HG02642 (cell line): Measurements from ENCODE around the gene PRSS33.

Experiments
- ATAC-seq: cut with Tn5 transposase; IDR thresholded peaks from one replicate; pipeline ENCODE4 v1.9.1; 2021; ENCODE audit warnings: mild to moderate bottlenecking; ENCODE audit not compliant: unreplicated experiment, poor library complexity

The PRSS33 gene

GRCh38 chr16:2821487-2822157, 34.3 kb upstream of the PRSS33 start:
- no peak for ATAC-seq

DNA sequence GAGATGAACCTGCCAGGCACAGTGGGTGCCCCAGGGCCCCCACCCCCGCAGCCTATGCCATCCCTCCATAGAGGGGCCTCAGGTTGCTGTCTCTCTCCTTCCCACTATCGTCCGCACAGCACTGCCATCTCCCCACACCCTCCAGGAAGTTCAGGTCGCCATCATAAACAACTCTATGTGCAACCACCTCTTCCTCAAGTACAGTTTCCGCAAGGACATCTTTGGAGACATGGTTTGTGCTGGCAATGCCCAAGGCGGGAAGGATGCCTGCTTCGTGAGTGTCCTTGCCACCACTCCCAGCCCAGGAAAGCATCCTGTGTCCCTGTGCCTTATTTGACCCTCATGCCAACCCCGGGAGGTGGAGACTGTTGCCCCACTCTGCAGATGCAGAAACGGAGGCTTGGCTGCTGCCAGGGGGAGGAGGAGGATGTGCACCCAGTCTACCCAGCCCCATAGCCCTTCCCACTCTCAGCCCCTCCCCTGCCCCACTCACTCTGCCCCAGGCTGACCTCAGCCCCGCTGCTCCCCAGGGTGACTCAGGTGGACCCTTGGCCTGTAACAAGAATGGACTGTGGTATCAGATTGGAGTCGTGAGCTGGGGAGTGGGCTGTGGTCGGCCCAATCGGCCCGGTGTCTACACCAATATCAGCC, 33.6 kb upstream of the PRSS33 start:
- no peak for ATAC-seq

DNA sequence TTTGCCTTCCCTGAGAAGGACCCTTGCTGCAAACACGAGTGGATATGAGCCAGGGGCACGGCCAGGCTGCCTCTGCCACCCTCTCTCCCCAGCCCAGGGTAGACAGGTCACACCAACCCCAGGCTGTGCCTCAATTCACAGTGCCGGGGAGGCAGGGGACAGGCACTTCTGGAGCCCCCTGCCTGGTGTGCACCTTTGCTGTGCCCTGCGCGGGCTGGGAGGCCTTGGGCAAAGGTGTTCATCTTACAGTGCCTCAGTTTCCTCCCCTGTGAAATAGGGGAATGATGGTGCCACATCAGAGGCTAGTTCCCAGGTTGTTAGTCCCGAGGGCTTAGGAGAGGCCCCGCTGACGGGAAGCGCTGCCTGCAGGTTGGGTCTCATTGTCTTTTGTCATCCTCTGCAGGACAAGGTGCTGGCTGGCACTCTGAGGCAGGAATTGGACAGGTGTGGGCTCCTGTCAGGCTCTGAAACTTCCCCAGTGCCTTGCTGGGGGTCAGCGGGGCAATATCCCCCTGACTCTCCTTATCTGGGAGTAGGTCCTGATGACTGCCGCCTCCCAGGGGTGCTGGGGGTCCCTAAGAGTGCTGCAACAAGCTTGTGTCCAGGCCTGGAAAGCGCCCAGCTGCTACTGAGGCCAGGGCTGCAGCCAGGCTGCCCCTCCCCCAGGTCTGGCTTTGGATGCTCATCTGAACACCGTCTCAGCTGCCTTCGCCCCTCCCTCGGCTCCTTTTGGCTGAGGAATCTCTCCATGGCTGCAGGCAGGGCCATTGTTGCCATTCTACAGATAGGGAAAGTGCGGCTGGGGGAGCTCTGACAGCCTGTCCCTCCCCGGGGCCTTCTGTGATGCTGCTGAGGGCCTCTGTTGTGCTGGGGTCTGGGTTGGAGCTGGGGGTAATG, 32.8 kb upstream of the PRSS33 start:
- no peak for ATAC-seq

GRCh38 chr16:2819179-2819938, 32.0 kb upstream of the PRSS33 start:
- no peak for ATAC-seq

GRCh38 chr16:2818272-2818876, 31.0 kb upstream of the PRSS33 start:
- ATAC-seq: no peak

GRCh38 chr16:2817340-2818271, 30.2 kb upstream of the PRSS33 start:
- no peak for ATAC-seq

DNA sequence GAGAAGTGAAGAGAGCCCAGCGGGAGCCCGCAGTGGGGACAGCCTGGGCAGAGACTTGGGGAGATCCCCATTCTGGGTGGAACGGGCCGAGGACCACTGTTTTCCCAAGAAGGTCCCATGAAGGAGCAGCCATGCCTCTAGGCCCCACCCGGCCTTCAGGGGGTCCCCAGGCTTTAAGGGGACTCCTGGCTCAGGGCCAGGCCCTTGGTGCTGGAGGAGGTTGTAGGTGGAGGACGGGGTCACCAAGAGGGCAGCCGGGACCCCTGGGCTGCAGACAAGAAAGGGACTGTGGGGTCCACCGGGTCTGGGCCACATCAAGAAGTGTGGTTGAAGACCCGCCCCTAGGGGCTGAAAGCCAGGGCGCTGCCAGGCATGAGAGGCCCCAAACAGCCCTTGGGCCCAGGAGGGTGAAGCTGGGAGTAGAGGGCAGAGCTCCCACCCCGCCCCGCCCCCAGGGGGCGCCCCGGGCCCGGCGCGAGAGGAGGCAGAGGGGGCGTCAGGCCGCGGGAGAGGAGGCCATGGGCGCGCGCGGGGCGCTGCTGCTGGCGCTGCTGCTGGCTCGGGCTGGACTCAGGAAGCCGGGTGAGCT, 29.5 kb upstream of the PRSS33 start, which contains the start of gene PRSS21:
Gene PRSS21, plus strand, starts transcription at position 487 of the 589 bp plus-strand sequence. Its CDS starts 32 bp downstream, at position 519.
- no peak for ATAC-seq

- no peak for ATAC-seq
Measured at GRCh38 chr16:2815299-2815771, 28.0 kb upstream of the PRSS33 start.

DNA sequence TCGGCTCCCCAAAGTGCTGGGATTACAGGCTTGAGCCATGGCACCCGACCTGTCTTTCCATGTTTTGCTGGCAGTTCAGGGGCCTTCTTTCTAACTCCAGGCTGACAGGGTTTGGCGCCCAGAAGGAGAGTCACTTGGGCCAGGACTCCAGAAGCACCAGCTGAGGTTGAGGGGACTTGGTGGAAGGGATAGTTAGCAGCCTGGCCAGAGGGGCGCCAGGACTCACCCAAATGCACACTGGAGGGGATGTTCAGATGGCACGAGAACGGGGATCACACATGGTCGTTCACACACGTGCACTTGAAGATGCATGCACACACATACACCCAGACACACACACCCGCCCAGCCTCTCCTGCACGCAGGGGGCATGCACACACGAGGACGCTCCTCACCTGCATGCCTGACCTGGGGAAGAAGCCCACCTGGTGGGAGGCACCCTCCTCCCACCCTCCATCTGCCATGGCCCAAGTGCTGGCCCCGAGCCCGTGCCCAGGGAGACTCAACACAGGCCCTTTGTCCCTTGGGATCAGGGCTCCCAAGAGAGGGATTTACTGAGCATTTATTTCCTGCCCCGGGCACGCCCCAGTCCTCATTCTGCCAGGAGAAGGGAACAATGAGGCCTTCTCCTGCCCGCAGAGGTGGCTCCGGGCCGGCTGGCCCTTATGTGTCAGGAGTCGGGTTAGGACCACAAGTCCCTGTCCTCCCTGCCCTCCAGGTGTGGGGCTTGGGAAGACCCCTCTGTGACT, 27.4 kb upstream of the PRSS33 start:
- no peak for ATAC-seq

DNA sequence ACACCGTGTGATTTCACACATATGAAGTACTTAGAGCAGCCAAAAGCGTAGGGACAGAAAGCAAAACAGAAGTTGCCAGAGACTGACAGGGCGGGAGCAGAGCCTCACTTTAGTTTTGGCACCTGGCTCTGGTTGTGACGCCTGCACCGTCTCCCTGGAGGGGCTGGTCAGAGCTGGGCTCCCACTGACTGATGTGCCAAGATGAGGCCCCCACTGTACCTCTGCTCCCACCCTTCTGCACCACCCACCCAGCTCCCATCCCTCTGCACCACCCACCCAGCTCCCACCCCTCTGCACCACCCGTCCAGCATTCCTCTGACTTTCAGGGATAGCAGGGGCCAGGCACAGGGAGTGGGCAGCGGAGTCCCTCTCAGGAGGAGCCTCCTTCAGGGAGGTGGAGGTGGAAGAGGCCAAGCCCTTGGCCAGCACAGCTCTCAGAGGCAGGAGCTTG, 26.4 kb upstream of the PRSS33 start:
- ATAC-seq: no peak

DNA sequence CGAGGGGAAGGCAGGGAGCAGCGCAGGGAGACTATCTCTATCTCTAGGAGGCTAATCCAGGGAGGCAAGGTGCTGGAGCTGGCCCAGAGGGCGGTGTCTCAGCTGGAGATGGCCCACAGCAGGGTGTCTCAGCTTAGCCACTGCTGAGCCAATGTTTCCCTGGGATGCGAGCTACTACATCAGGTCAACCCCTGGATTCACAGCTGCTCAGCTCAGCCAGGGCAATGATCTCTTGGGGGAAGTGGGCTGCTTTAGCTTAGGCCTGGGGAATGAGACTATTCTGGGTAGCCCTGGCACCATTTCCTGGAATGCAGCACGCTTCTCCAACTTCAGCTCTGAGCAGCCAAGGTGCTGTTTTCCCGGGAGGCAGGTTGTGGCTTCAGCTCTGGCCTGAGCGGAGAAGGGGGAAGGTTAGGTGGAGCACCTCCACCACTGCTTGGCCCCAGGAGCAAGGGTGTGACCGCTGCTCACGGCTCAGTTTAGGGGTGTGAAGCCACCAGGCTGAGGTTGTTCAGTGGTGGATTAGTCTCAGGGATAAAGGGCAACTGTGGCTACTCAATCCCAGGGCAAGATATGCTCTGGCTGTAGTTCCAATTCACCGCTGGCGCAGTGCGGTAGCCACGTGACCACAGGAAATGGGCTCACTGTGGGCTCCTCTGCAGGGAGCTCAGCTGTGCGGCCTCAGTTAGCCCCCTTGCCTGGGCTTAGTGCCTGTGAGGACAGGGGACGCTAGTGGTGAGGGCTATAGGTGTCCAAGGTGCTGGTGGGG, 24.5 kb upstream of the PRSS33 start:
- no peak for ATAC-seq

DNA sequence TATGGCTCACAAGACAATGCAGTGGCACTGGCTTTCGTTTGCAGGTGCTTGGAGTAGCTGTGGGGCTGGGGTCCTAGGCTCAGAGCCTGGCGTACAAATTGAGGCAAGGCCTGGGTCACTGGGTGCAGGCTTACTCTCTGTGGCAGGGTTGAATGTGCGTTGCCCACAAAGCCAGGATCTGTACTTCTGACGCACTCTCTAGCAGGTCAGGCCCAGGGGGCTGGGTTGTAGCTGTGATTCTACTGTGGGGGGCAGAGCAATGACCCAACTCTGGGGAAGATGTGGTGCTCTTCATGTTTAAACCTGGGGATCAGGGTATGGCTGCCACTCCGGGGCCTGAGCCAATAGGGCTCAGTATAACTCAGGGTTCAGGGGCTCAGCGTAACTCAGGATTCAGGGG, 23.3 kb upstream of the PRSS33 start:
- no peak for ATAC-seq

GRCh38 chr16:2809149-2809760, 21.9 kb upstream of the PRSS33 start:
- no peak for ATAC-seq

- ATAC-seq: no peak
Measured at GRCh38 chr16:2808181-2808580, 20.8 kb upstream of the PRSS33 start.

GRCh38 chr16:2806286-2806685, 18.9 kb upstream of the PRSS33 start:
- ATAC-seq: no peak

DNA sequence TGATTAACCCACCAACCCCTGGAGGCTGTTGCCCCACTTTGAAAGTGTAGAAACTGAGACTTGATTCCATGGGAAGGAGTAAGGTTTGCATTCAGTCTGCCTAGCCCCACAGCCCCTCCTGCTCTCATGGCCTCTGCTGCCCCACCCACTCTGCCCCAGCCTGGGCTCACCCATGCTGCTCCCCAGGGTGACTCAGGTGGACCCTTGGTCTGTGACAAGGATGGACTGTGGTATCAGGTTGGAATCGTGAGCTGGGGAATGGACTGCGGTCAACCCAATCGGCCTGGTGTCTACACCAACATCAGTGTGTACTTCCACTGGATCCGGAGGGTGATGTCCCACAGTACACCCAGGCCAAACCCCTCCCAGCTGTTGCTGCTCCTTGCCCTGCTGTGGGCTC, 17.4 kb upstream of the PRSS33 start:
- ATAC-seq: no peak
